Activated CD4-positive, alpha-beta T cell treated with anti-CD3 and anti-CD28 coated beads, Interleukin-2, Interleukin-6, amounts not matched to agents 100 ng/mL and 50 ng/mL, durations not matched to agents 16 hours and 8 hours (primary cell): ENCODE results near the gene GCDH.
"Not testable (repeated sequence)": the region's sequence is repeated elsewhere in the genome, so short reads cannot be mapped to it uniquely, and the experiment has no call there.

ENCODE experiments used
- DNase-seq: peaks from one replicate; pipeline ENCODE4 v3.0.0-alpha.2; 2020

The GCDH gene

GRCh38 chr19:12872941-12873890 is 17.7 kb upstream of the GCDH start:
- peak; percentile 54 for DNase-seq

GRCh38 chr19:12873891-12874745 is 16.8 kb upstream of the GCDH start:
- no peak for DNase-seq

GRCh38 chr19:12875086-12875485 is 15.9 kb upstream of the GCDH start:
- no peak for DNase-seq

GRCh38 chr19:12880551-12881171 is 10.3 kb upstream of the GCDH start:
- peak; percentile 8 for DNase-seq

- DNase-seq, result peak; percentile 96
Measured at GRCh38 chr19:12881172-12881808, 9.7 kb upstream of the GCDH start, which contains the start of gene DNASE2. Gene DNASE2, minus strand, starts transcription at chr19:12881449. Its CDS starts 74 bp downstream, at chr19:12881375.

- no peak for DNase-seq
Measured at GRCh38 chr19:12882589-12882988, 8.4 kb upstream of the GCDH start.

- no peak for DNase-seq
Measured at GRCh38 chr19:12884202-12884601, 6.8 kb upstream of the GCDH start.

- DNase-seq, result no peak
Measured at GRCh38 chr19:12884627-12884925, 6.4 kb upstream of the GCDH start.

GRCh38 chr19:12884926-12885748 is 5.8 kb upstream of the GCDH start:
- DNase-seq, result peak; percentile 94

- DNase-seq, result no peak
Measured at GRCh38 chr19:12885749-12886650, 5.0 kb upstream of the GCDH start.

GRCh38 chr19:12886651-12886968 is 4.3 kb upstream of the GCDH start:
- DNase-seq, result no peak

- DNase-seq, result no peak
Measured at GRCh38 chr19:12886969-12887747, 3.8 kb upstream of the GCDH start, which contains the start of gene KLF1. Gene KLF1, minus strand, starts transcription at chr19:12887201. Its CDS starts 61 bp downstream, at chr19:12887140.

- DNase-seq, result no peak
Measured at GRCh38 chr19:12888006-12888603, 2.9 kb upstream of the GCDH start.

GRCh38 chr19:12890299-12890786 is 617 bp upstream of the GCDH start:
- DNase-seq, result not testable (repeated sequence)

GRCh38 chr19:12891553-12892021 is 627 bp downstream of the GCDH start:
- DNase-seq, result peak; percentile 11

- no peak for DNase-seq
Measured at GRCh38 chr19:12893582-12893981, 2.6 kb downstream of the GCDH start.

- DNase-seq, result no peak
Measured at GRCh38 chr19:12896460-12896859, 5.5 kb downstream of the GCDH start.

- DNase-seq, result peak; percentile 72
Measured at GRCh38 chr19:12899891-12900518, 9.0 kb downstream of the GCDH start.

- no peak for DNase-seq
Measured at GRCh38 chr19:12907166-12907565, 16.2 kb downstream of the GCDH start.
